ENCODE results near the gene CD226. TPM values are rescaled to one million over a fixed set of nuclear protein-coding genes. Genes with fewer than 3 reads are reported as not detected.
"Not testable (repeated sequence)": the region's sequence is repeated elsewhere in the genome, so short reads cannot be mapped to it uniquely, and the experiment has no call there.

The CD226 gene
- total RNA-seq, 1 donor from 2014 or later: 1.0 TPM

DNA sequence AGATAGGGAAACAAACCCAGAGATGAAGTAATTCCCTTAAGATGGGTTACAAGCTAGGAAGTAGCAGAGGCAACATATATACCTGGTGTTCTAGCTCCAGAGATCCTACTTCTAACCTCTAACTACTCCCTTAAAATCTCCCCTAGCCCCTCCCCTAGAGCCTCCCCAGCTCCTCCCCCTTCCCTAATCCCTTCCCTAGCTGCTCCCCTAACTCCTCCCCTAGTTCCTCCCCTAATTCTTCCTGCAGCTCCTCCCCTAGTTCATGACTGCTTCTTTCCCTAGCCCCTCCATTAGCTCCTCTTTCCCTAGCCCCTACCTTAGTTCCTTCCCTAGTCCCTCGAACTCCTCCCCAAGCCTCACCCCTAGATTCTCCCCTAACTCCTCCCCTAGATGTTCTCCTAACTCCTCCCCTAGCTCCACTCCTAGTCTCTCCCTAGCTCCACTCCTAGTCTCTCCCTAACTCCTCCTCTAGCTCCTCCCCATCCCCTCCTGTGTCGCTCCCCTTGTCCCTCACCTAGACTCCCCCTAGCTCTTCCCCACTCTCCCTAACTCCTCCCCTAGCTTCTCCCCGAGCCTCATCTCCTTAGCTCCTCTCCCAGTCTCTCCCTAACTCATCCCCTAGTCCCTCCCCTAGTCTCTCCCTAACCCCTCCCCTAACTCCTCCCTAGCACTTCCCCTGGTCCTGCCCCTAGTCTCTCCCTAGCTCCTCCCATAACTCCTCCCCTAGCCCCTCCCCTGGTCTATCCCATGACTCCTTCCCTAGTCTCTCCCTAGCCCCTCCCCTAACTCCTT, 108.9 kb downstream of the CD226 start:
- Histone ChIP-seq H3K9ac (ENCODE audit: low read depth in 1 of 3, low read length in 3 of 3) (no peak overlapping the region), H3K27ac (ENCODE audit: low read depth, low read length) (no peak overlapping the region), H3K36me3 (ENCODE audit: control insufficient read depth in 3 of 3, insufficient read depth in 3 of 3, low read length in 3 of 3) (no peaks in the 10 kb centered on the region), H3K4me3 (ENCODE audit: low read length in 3 of 3) (no peak overlapping the region), H3K4me1 (ENCODE audit: control insufficient read depth in 3 of 3, insufficient read depth in 3 of 3, low read length in 3 of 3) (no peaks in the 10 kb centered on the region), H3K9me3 (ENCODE audit: control insufficient read depth in 3 of 3, low read length in 3 of 3) (no peaks in the 10 kb centered on the region), H3K27me3 (ENCODE audit: control insufficient read depth in 3 of 3, insufficient read depth in 3 of 3, low read length in 3 of 3) (peaks cover 0 to 4% (median 2%) of the 10 kb centered on the region in 3 donors)

DNA sequence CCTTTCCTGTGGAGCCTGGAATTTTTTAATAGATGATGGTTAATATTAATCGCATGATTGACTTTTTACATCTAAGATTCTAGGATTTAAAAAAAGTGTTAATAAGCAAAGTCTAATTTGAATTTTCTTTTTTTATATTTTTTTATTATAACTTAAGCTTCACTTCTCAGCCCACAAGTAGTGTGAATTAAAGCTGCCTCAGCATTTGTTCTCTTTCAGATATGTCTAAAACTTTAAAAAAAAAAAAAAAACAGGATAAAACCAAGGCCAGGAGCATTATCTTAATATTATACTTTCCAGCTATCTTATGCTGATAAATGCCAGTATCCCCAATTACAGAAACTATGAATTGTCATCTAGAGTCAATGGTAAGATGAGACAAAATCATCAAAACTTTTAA, 109.7 kb downstream of the CD226 start:
- H3K9me3 ChIP-seq (ENCODE audit: control insufficient read depth in 3 of 3, low read length in 3 of 3): no peaks in the 10 kb centered on the region
- peaks cover 0 to 4% (median 2%) of the 10 kb centered on the region in 3 donors for H3K27me3 ChIP-seq (ENCODE audit: control insufficient read depth in 3 of 3, insufficient read depth in 3 of 3, low read length in 3 of 3)
- no peaks in the 10 kb centered on the region for H3K4me1 ChIP-seq (ENCODE audit: control insufficient read depth in 3 of 3, insufficient read depth in 3 of 3, low read length in 3 of 3)
- no peaks in the 10 kb centered on the region for H3K36me3 ChIP-seq (ENCODE audit: control insufficient read depth in 3 of 3, insufficient read depth in 3 of 3, low read length in 3 of 3)
- H3K27ac ChIP-seq (ENCODE audit: low read depth, low read length): no peak overlapping the region
- no peak overlapping the region for H3K4me3 ChIP-seq (ENCODE audit: low read length in 3 of 3)
- H3K9ac ChIP-seq (ENCODE audit: low read depth in 1 of 3, low read length in 3 of 3): no peak overlapping the region

DNA sequence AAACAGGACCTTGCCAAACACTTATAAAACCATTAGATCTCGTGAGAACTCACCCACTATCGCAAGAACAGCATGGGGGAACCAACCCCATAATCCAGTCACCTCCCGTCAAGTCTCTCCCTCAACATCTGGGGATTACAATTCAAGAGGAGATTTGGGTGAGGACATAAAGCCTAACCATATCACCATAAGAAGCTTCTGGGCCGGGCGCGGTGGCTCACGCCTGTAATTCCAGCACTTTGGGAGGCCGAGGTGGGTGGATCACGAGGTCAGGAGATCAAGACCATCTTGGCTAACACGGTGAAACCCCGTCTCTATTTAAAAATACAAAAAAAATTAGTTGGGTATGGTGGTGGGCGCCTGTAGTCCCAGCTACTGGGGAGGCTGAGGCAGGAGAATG, 112.7 kb downstream of the CD226 start:
- not testable (repeated sequence) for H3K36me3 ChIP-seq (ENCODE audit: control insufficient read depth in 3 of 3, insufficient read depth in 3 of 3, low read length in 3 of 3); H3K9ac ChIP-seq (ENCODE audit: low read depth in 1 of 3, low read length in 3 of 3); H3K4me1 ChIP-seq (ENCODE audit: control insufficient read depth in 3 of 3, insufficient read depth in 3 of 3, low read length in 3 of 3); H3K4me3 ChIP-seq (ENCODE audit: low read length in 3 of 3); H3K9me3 ChIP-seq (ENCODE audit: control insufficient read depth in 3 of 3, low read length in 3 of 3); H3K27me3 ChIP-seq (ENCODE audit: control insufficient read depth in 3 of 3, insufficient read depth in 3 of 3, low read length in 3 of 3); H3K27ac ChIP-seq (ENCODE audit: low read depth, low read length)

DNA sequence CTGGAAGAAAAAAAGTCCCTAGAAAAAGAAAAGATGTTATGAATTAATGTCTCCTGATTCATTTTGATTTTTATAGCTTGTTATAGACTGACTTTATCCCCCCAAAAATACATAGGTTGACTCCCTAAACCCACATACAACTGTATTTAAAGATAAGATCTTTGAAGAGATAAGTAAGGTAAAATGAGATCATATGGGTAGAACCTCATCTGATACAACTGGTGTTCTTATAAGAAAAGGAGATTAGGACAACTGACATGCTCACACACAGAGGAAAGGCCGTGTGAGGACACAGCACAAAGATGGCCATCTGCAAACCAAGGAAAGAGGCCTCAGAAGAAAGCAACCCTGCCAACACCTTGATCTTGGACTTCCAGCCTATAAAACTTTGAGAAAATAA, 117.5 kb downstream of the CD226 start:
- H3K36me3 ChIP-seq (ENCODE audit: control insufficient read depth in 3 of 3, insufficient read depth in 3 of 3, low read length in 3 of 3): no peaks in the 10 kb centered on the region
- no peaks in the 10 kb centered on the region for H3K4me1 ChIP-seq (ENCODE audit: control insufficient read depth in 3 of 3, insufficient read depth in 3 of 3, low read length in 3 of 3)
- no peaks in the 10 kb centered on the region for H3K9me3 ChIP-seq (ENCODE audit: control insufficient read depth in 3 of 3, low read length in 3 of 3)
- no peak overlapping the region for H3K4me3 ChIP-seq (ENCODE audit: low read length in 3 of 3)
- H3K27me3 ChIP-seq (ENCODE audit: control insufficient read depth in 3 of 3, insufficient read depth in 3 of 3, low read length in 3 of 3): no peaks in the 10 kb centered on the region
- no peak overlapping the region for H3K9ac ChIP-seq (ENCODE audit: low read depth in 1 of 3, low read length in 3 of 3)
- no peak overlapping the region for H3K27ac ChIP-seq (ENCODE audit: low read depth, low read length)

DNA sequence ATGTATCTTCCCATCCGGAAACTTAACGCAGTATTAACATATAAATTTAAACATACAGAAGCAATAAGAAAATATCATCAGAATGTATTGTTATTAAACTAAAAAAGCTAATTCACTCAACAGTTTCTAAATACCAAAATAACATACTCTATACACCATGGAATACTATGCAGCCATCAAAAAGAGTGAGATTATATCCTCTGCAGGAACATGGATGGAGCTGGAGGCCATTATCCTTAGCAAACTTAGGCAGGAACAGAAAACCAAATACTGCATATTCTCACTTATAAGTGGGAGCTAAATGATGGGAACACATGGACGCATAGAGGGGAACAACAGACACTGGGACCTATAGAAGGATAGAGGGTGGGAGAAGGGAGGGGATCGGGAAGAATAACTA, 127.1 kb downstream of the CD226 start:
- no peak overlapping the region for H3K27ac ChIP-seq (ENCODE audit: low read depth, low read length)
- H3K36me3 ChIP-seq (ENCODE audit: control insufficient read depth in 3 of 3, insufficient read depth in 3 of 3, low read length in 3 of 3): no peaks in the 10 kb centered on the region
- H3K4me3 ChIP-seq (ENCODE audit: low read length in 3 of 3): no peak overlapping the region
- no peak overlapping the region for H3K9ac ChIP-seq (ENCODE audit: low read depth in 1 of 3, low read length in 3 of 3)
- H3K27me3 ChIP-seq (ENCODE audit: control insufficient read depth in 3 of 3, insufficient read depth in 3 of 3, low read length in 3 of 3): no peaks in the 10 kb centered on the region
- H3K9me3 ChIP-seq (ENCODE audit: control insufficient read depth in 3 of 3, low read length in 3 of 3): no peaks in the 10 kb centered on the region
- no peaks in the 10 kb centered on the region for H3K4me1 ChIP-seq (ENCODE audit: control insufficient read depth in 3 of 3, insufficient read depth in 3 of 3, low read length in 3 of 3)

DNA sequence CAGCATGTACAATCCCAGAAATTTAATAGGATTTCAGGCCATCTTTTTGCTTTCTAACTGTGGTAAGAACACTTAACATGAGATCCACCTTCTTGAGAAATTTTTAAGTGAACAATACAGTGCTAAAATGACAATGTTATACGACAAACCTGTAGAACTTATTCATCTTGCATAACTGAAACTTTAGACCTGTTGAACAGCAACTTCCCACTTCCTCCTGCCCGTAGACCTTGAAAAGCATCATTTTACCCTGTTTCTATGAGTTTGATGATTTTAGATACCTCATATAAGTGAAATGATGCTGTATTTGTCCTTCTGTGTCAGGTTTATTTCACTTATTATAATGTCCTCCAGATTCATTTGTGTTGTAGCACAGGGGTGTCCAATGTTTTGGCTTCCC, 128.2 kb downstream of the CD226 start:
- H3K36me3 ChIP-seq (ENCODE audit: control insufficient read depth in 3 of 3, insufficient read depth in 3 of 3, low read length in 3 of 3): no peaks in the 10 kb centered on the region
- H3K9ac ChIP-seq (ENCODE audit: low read depth in 1 of 3, low read length in 3 of 3): no peak overlapping the region
- no peaks in the 10 kb centered on the region for H3K27me3 ChIP-seq (ENCODE audit: control insufficient read depth in 3 of 3, insufficient read depth in 3 of 3, low read length in 3 of 3)
- no peak overlapping the region for H3K4me3 ChIP-seq (ENCODE audit: low read length in 3 of 3)
- H3K27ac ChIP-seq (ENCODE audit: low read depth, low read length): no peak overlapping the region
- H3K4me1 ChIP-seq (ENCODE audit: control insufficient read depth in 3 of 3, insufficient read depth in 3 of 3, low read length in 3 of 3): no peaks in the 10 kb centered on the region
- H3K9me3 ChIP-seq (ENCODE audit: control insufficient read depth in 3 of 3, low read length in 3 of 3): no peaks in the 10 kb centered on the region

DNA sequence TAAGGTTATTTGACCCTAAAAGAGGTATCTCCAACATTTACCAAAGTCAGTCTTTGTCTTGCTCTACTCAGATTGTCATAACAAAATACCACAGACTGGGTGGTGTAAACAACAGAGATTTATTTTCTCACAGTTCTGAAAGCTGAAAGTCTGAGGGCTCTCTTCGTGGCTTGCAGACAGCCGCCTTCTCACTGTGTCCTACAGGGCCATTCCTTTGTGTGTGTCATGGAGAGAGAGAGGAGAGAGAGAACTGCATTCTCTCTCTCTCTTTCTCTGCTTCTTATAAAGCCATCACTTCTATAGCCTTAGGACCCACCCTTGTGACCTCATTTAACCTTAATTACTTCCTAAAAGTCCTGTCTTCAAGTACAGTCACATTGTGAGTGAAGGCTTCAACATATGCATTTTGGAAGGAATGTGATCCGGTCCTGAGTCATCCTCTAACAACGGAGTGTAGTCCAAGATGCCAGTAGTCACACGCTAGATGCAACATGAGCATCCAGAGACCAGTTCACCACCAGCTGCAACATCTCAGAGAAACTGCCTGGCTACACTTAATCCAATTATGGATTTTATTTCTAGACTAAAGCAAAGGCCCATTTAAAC, 130.2 kb downstream of the CD226 start:
- no peak overlapping the region for H3K27ac ChIP-seq (ENCODE audit: low read depth, low read length)
- H3K27me3 ChIP-seq (ENCODE audit: control insufficient read depth in 3 of 3, insufficient read depth in 3 of 3, low read length in 3 of 3): no peaks in the 10 kb centered on the region
- H3K36me3 ChIP-seq (ENCODE audit: control insufficient read depth in 3 of 3, insufficient read depth in 3 of 3, low read length in 3 of 3): no peaks in the 10 kb centered on the region
- H3K9me3 ChIP-seq (ENCODE audit: control insufficient read depth in 3 of 3, low read length in 3 of 3): no peaks in the 10 kb centered on the region
- no peak overlapping the region for H3K9ac ChIP-seq (ENCODE audit: low read depth in 1 of 3, low read length in 3 of 3)
- no peak overlapping the region for H3K4me3 ChIP-seq (ENCODE audit: low read length in 3 of 3)
- no peaks in the 10 kb centered on the region for H3K4me1 ChIP-seq (ENCODE audit: control insufficient read depth in 3 of 3, insufficient read depth in 3 of 3, low read length in 3 of 3)

DNA sequence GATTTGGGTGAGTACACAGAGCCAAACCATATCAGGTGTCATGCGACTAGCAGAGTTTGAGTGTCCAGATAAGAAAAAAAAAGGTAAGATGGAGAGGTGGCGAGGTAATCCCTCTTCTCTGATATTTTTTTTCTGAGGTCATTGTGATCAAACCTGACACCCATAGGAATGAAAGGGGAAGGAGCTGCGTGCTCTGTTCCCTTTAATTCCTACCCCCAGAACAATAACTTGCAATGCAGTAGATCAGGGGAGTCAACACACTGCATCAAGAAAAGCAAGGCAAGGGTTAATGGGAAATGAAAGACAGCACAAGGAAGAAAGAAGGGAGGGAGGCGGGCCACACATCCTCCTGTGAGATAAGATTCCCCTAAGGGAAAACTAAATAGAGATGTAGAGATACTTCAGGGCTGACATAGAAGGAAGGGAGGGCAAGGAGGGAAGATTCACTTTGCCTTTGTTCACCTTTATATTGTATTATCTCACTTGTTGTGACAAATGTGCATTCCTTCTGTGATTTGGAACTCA, 132.8 kb downstream of the CD226 start:
- Histone ChIP-seq H3K4me3 (ENCODE audit: low read length in 3 of 3) (no peak overlapping the region), H3K27me3 (ENCODE audit: control insufficient read depth in 3 of 3, insufficient read depth in 3 of 3, low read length in 3 of 3) (no peaks in the 10 kb centered on the region), H3K9me3 (ENCODE audit: control insufficient read depth in 3 of 3, low read length in 3 of 3) (no peaks in the 10 kb centered on the region), H3K36me3 (ENCODE audit: control insufficient read depth in 3 of 3, insufficient read depth in 3 of 3, low read length in 3 of 3) (no peaks in the 10 kb centered on the region), H3K9ac (ENCODE audit: low read depth in 1 of 3, low read length in 3 of 3) (no peak overlapping the region), H3K27ac (ENCODE audit: low read depth, low read length) (no peak overlapping the region), H3K4me1 (ENCODE audit: control insufficient read depth in 3 of 3, insufficient read depth in 3 of 3, low read length in 3 of 3) (no peaks in the 10 kb centered on the region)

DNA sequence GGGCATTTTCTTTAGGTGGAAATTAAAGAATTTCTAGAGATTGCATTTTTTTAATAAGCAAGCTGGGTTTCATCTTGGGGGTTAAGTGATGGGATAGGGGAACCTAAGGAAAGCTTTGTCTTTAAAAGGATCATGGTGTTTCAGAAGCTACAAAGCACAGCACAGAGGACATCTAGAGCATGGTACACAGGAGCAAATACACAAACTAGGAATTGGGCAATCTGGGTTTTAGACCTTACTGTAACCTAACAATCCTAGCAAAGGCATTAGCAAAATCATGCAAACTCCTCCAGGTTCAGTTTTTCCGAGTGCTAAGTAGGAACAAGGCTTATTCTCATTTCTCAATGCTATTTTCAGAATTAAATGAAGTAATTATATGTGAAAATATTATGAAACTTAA, 134.1 kb downstream of the CD226 start:
- Histone ChIP-seq H3K36me3 (ENCODE audit: control insufficient read depth in 3 of 3, insufficient read depth in 3 of 3, low read length in 3 of 3) (no peaks in the 10 kb centered on the region), H3K4me3 (ENCODE audit: low read length in 3 of 3) (no peak overlapping the region), H3K27me3 (ENCODE audit: control insufficient read depth in 3 of 3, insufficient read depth in 3 of 3, low read length in 3 of 3) (no peaks in the 10 kb centered on the region), H3K9me3 (ENCODE audit: control insufficient read depth in 3 of 3, low read length in 3 of 3) (no peaks in the 10 kb centered on the region), H3K9ac (ENCODE audit: low read depth in 1 of 3, low read length in 3 of 3) (no peak overlapping the region), H3K27ac (ENCODE audit: low read depth, low read length) (no peak overlapping the region), H3K4me1 (ENCODE audit: control insufficient read depth in 3 of 3, insufficient read depth in 3 of 3, low read length in 3 of 3) (no peaks in the 10 kb centered on the region)

DNA sequence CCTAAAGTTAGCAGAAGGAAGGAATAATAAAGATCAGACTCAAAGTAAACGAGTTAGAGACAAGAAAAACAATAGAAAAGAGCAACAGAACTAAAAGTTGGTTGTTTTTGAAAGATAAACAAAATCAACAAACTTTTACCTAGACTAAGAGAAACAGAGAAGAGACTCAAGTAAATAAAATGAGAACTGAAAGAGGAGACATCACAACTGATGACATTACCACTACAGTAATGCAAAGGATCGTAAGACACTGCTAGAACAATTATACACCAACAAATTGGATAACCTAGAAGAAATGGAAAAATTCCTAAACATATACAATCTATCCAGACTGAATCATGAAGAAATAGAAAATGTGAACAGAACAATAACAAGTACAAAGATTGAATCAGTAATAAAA, 139.3 kb downstream of the CD226 start:
- no peaks in the 10 kb centered on the region for H3K27me3 ChIP-seq (ENCODE audit: control insufficient read depth in 3 of 3, insufficient read depth in 3 of 3, low read length in 3 of 3)
- no peaks in the 10 kb centered on the region for H3K9me3 ChIP-seq (ENCODE audit: control insufficient read depth in 3 of 3, low read length in 3 of 3)
- no peak overlapping the region for H3K4me3 ChIP-seq (ENCODE audit: low read length in 3 of 3)
- no peaks in the 10 kb centered on the region for H3K4me1 ChIP-seq (ENCODE audit: control insufficient read depth in 3 of 3, insufficient read depth in 3 of 3, low read length in 3 of 3)
- no peak overlapping the region for H3K9ac ChIP-seq (ENCODE audit: low read depth in 1 of 3, low read length in 3 of 3)
- no peak overlapping the region for H3K27ac ChIP-seq (ENCODE audit: low read depth, low read length)
- H3K36me3 ChIP-seq (ENCODE audit: control insufficient read depth in 3 of 3, insufficient read depth in 3 of 3, low read length in 3 of 3): no peaks in the 10 kb centered on the region
